Breast epithelium (tissue), 3 donors: ENCODE results near the gene TNN.

Source experiments
- CTCF ChIP-seq, 3 donors: fragments of 450-650 bp; IDR thresholded peaks; one replicate each; pipeline ENCODE4 v1.5.1; 2016 to 2017; ENCODE audit warnings: antibody characterized with exemption in 3 of 3, mild to moderate bottlenecking in 3 of 3, moderate library complexity in 3 of 3
- POLR2A ChIP-seq: fragments of 450-650 bp; IDR thresholded peaks from one replicate; pipeline ENCODE4 v1.6.1; 2016; ENCODE audit warnings: antibody characterized with exemption, mild to moderate bottlenecking, moderate library complexity
- POLR2AphosphoS5 ChIP-seq, 3 donors: sonication (generic); formaldehyde crosslinking; IDR thresholded peaks; one replicate each; pipeline ENCODE4 v1.6.1; 2017; ENCODE audit warnings: antibody characterized with exemption in 3 of 3

GRCh38 chr1:175171036-175171913 is 103.6 kb downstream of the TNN start:
- no peak for TF ChIP-seq CTCF (IDR thresholded peaks at IDR 0.05)
- no peak for TF ChIP-seq POLR2A
- no peak for TF ChIP-seq POLR2AphosphoS5 (IDR thresholded peaks at IDR 0.05)
